T47D (cell line): ENCODE measurements around the gene RAB3C.

Source experiments
- DNase-seq, 2 experiments: peaks; one replicate each; pipeline versions ENCODE4 v3.0.0 to v3.0.0-alpha.2; 2011 to 2012; ENCODE audit warnings: low read depth in 1 of 2, low spot score in 1 of 2
- JUND ChIP-seq: IDR thresholded peaks from 2 replicates; pipeline ENCODE4 v1.6.1; 2012; ENCODE audit warnings: low read depth
- in situ Hi-C: cut with HindIII; loops from 2 replicates; pipeline ENCODE4 v1.10.0; 2016; ENCODE audit warnings: low sequenced_read_pairs, low pct_unique_long_range_greater_than_20kb

The RAB3C gene

GRCh38 chr5:58622936-58623871, 40.3 kb downstream of the RAB3C start:
- in situ Hi-C loops: no loop called here
- TF ChIP-seq JUND: no peak
- no peak for DNase-seq

GRCh38 chr5:58628626-58629025, 45.8 kb downstream of the RAB3C start:
- no peak for TF ChIP-seq JUND
- in situ Hi-C loops: no loop called here
- no peak for DNase-seq

- in situ Hi-C loops: no loop called here
- DNase-seq: no peak
These were observed 46.6 kb downstream of the RAB3C start for GRCh38 chr5:58629271-58630159.

GRCh38 chr5:58631895-58632294, 49.0 kb downstream of the RAB3C start:
- TF ChIP-seq JUND: no peak
- in situ Hi-C loops: no loop called here

More at GRCh38 chr5:58629271-58630159, 46.6 kb downstream of the RAB3C start:
- TF ChIP-seq JUND: no peak

GRCh38 chr5:58635416-58635815, 52.5 kb downstream of the RAB3C start:
- no peak for DNase-seq
- in situ Hi-C loops: no loop called here
- TF ChIP-seq JUND: no peak

More at GRCh38 chr5:58631895-58632294, 49.0 kb downstream of the RAB3C start:
- DNase-seq: no peak

- TF ChIP-seq JUND: no peak
- no peak for DNase-seq
- in situ Hi-C loops: no loop called here
These were observed 57.1 kb downstream of the RAB3C start for GRCh38 chr5:58640011-58640410.

- in situ Hi-C loops: no loop called here
- peak; percentile 19 to 53 for DNase-seq
- TF ChIP-seq JUND: no peak
These were observed 58.7 kb downstream of the RAB3C start for GRCh38 chr5:58641533-58641932.

GRCh38 chr5:58648846-58649245, 66.0 kb downstream of the RAB3C start:
- DNase-seq: no peak
- in situ Hi-C loops: no loop called here
- no peak for TF ChIP-seq JUND

GRCh38 chr5:58649716-58650115, 66.8 kb downstream of the RAB3C start:
- in situ Hi-C loops: no loop called here
- no peak for DNase-seq
- TF ChIP-seq JUND: no peak

- in situ Hi-C loops: no loop called here
- no peak for TF ChIP-seq JUND
- no peak for DNase-seq
These were observed 70.6 kb downstream of the RAB3C start for GRCh38 chr5:58653521-58653920.

- DNase-seq: peak in 1 of 2 experiments; percentile 22
- in situ Hi-C loops: no loop called here
- no peak for TF ChIP-seq JUND
These were observed 83.3 kb downstream of the RAB3C start for GRCh38 chr5:58666141-58666540.

GRCh38 chr5:58666598-58667581, 84.0 kb downstream of the RAB3C start:
- DNase-seq: no peak

More at GRCh38 chr5:58666598-58667581, 84.0 kb downstream of the RAB3C start:
- TF ChIP-seq JUND: no peak
- in situ Hi-C loops: no loop called here
